Measurements from ENCODE around the gene IL34. TPM values are rescaled to one million over a fixed set of nuclear protein-coding genes. Genes with fewer than 3 reads are reported as not detected.

IL34 gene
- total RNA-seq, 1 donor from 2014 or later, result 1.4 TPM

- peak overlapping the region; percentile 93 for H3K27ac Mint-ChIP-seq
- DNase-seq (ENCODE audit: low spot score in 2 of 2, unreplicated experiment in 2 of 2), result no peak
- H3K9me3 Mint-ChIP-seq, result no peaks in the 10 kb centered on the region
- no peak overlapping the region for H3K4me3 Mint-ChIP-seq
- no peak for TF ChIP-seq CTCF (IDR thresholded peaks at IDR 0.05; ENCODE audit: unreplicated experiment)
- H3K4me1 Mint-ChIP-seq, result peaks cover 56% of the 10 kb centered on the region
- peaks cover 2% of the 10 kb centered on the region for H3K36me3 Mint-ChIP-seq
- no peaks in the 10 kb centered on the region for H3K27me3 Mint-ChIP-seq (ENCODE audit: low read depth)
Observed at GRCh38 chr16:70702624-70703023, 56.3 kb downstream of the IL34 start.

GRCh38 chr16:70703041-70703834 lies 56.9 kb downstream of the IL34 start:
- Mint-ChIP-seq H3K4me3 (no peak overlapping the region), H3K27me3 (ENCODE audit: low read depth) (no peaks in the 10 kb centered on the region), H3K9me3 (no peaks in the 10 kb centered on the region), H3K36me3 (no peaks in the 10 kb centered on the region), H3K27ac (peak overlapping the region; percentile 93), H3K4me1 (peaks cover 54% of the 10 kb centered on the region)
- DNase-seq (ENCODE audit: low spot score in 2 of 2, unreplicated experiment in 2 of 2), result no peak
- TF ChIP-seq CTCF (IDR thresholded peaks at IDR 0.05; ENCODE audit: unreplicated experiment), result peak; percentile 52

- no peak for DNase-seq (ENCODE audit: low spot score in 2 of 2, unreplicated experiment in 2 of 2)
- Mint-ChIP-seq H3K4me1 (peaks cover 59% of the 10 kb centered on the region), H3K4me3 (no peak overlapping the region)
Observed at GRCh38 chr16:70703835-70704381, 57.5 kb downstream of the IL34 start.

GRCh38 chr16:70704586-70704985 lies 58.2 kb downstream of the IL34 start:
- Mint-ChIP-seq H3K27ac (no peak overlapping the region), H3K27me3 (ENCODE audit: low read depth) (no peaks in the 10 kb centered on the region)
- no peak for DNase-seq (ENCODE audit: low spot score in 2 of 2, unreplicated experiment in 2 of 2)

More at GRCh38 chr16:70703835-70704381, 57.5 kb downstream of the IL34 start:
- Mint-ChIP-seq H3K27me3 (ENCODE audit: low read depth) (no peaks in the 10 kb centered on the region), H3K27ac (peak overlapping the region; percentile 93), H3K9me3 (no peaks in the 10 kb centered on the region), H3K36me3 (no peaks in the 10 kb centered on the region)
- TF ChIP-seq CTCF (IDR thresholded peaks at IDR 0.05; ENCODE audit: unreplicated experiment), result no peak

GRCh38 chr16:70705056-70705455 lies 58.7 kb downstream of the IL34 start:
- Mint-ChIP-seq H3K27me3 (ENCODE audit: low read depth) (no peaks in the 10 kb centered on the region), H3K36me3 (no peaks in the 10 kb centered on the region), H3K4me1 (peaks cover 55% of the 10 kb centered on the region), H3K27ac (no peak overlapping the region), H3K9me3 (no peaks in the 10 kb centered on the region), H3K4me3 (no peak overlapping the region)
- no peak for DNase-seq (ENCODE audit: low spot score in 2 of 2, unreplicated experiment in 2 of 2)
- no peak for TF ChIP-seq CTCF (IDR thresholded peaks at IDR 0.05; ENCODE audit: unreplicated experiment)

More at GRCh38 chr16:70704586-70704985, 58.2 kb downstream of the IL34 start:
- no peak overlapping the region for H3K4me3 Mint-ChIP-seq
- H3K4me1 Mint-ChIP-seq, result peaks cover 59% of the 10 kb centered on the region
- no peaks in the 10 kb centered on the region for H3K9me3 Mint-ChIP-seq
- TF ChIP-seq CTCF (IDR thresholded peaks at IDR 0.05; ENCODE audit: unreplicated experiment), result no peak
- no peaks in the 10 kb centered on the region for H3K36me3 Mint-ChIP-seq

Measured in mesothelial cell of epicardium (in vitro differentiated cells).